Endodermal cell (in vitro differentiated cells): ENCODE results near the gene USP53. TPM values are rescaled to one million over a fixed set of nuclear protein-coding genes. Genes with fewer than 3 reads are reported as not detected.
"Not testable (repeated sequence)": the region's sequence is repeated elsewhere in the genome, so short reads cannot be mapped to it uniquely, and the experiment has no call there.

Experiments used
- DNase-seq: peaks from one replicate; pipeline ENCODE4 v3.0.0-alpha.2; 2017
- H3K27ac ChIP-seq: 2 replicates; pipeline ENCODE4 v1.5.1; 2013; ENCODE audit warnings: mild to moderate bottlenecking, low read depth, low read length, moderate library complexity
- H3K27me3 ChIP-seq: 2 replicates; pipeline ENCODE4 v1.6.1; 2013; ENCODE audit warnings: mild to moderate bottlenecking, low read length, moderate library complexity; ENCODE audit not compliant: insufficient read depth, control insufficient read depth, poor library complexity, severe bottlenecking
- H3K36me3 ChIP-seq: 2 replicates; pipeline ENCODE4 v1.7.0; 2013; ENCODE audit warnings: mild to moderate bottlenecking, low read length, moderate library complexity; ENCODE audit not compliant: control insufficient read depth, insufficient read depth
- H3K4me1 ChIP-seq: one replicate; pipeline ENCODE4 v1.7.0; 2013; ENCODE audit warnings: low read length; ENCODE audit not compliant: control insufficient read depth, insufficient read depth
- H3K4me3 ChIP-seq: 2 replicates; pipeline ENCODE4 v1.5.1; 2013; ENCODE audit warnings: mild to moderate bottlenecking, low read length, moderate library complexity
- H3K9ac ChIP-seq: 2 replicates; pipeline ENCODE4 v1.6.1; 2013; ENCODE audit warnings: mild to moderate bottlenecking, low read length, moderate library complexity; ENCODE audit not compliant: poor library complexity, severe bottlenecking; ENCODE audit errors: extremely low read depth
- H3K9me3 ChIP-seq: 2 replicates; pipeline ENCODE4 v1.6.1; 2013; ENCODE audit warnings: mild to moderate bottlenecking, low read length, moderate library complexity; ENCODE audit not compliant: control insufficient read depth
- H3K27ac Mint-ChIP-seq: 2 replicates; pipeline ENCODE4 v1.8.0; 2020; ENCODE audit warnings: mixed read lengths
- H3K27me3 Mint-ChIP-seq: 2 replicates; pipeline ENCODE4 v1.8.0; 2021; ENCODE audit warnings: mild to moderate bottlenecking, mixed read lengths; ENCODE audit not compliant: insufficient read depth
- H3K36me3 Mint-ChIP-seq: 2 replicates; pipeline ENCODE4 v1.8.0; 2020; ENCODE audit warnings: low read depth, mixed read lengths
- H3K4me1 Mint-ChIP-seq: 2 replicates; pipeline ENCODE4 v1.8.0; 2020; ENCODE audit warnings: mixed read lengths
- H3K4me3 Mint-ChIP-seq: 2 replicates; pipeline ENCODE4 v1.8.0; 2020; ENCODE audit warnings: mild to moderate bottlenecking, moderate library complexity, mixed read lengths
- H3K9me3 Mint-ChIP-seq: 2 replicates; pipeline ENCODE4 v1.8.0; 2020; ENCODE audit warnings: mild to moderate bottlenecking, mixed read lengths
- CTCF ChIP-seq: fragments of 200-600 bp; sonication (generic); conservative IDR thresholded peaks from 2 replicates; pipeline ENCODE4 v1.5.0; 2021; ENCODE audit warnings: antibody characterized with exemption, mild to moderate bottlenecking
- WGBS, 2 experiments: methylation state at CpG; one replicate each; pipeline versions ENCODE4 v1.1.5 to v1.1.7; 2013; ENCODE audit warnings: missing lambda C conversion rate in 2 of 2, mixed read lengths in 1 of 2; ENCODE audit not compliant: insufficient coverage in 1 of 2, insufficient read length in 1 of 2; 5-methylcytosine and 5-hydroxymethylcytosine counted together
- total RNA-seq, 2 donors: library from RNA; stranded (reverse); fragmentation: NEBNext Ultra II Directional in 1 of 2; extraction: Animal tissue kit (Norgen Biotek cat#: 25700) in 1 of 2; gene quantifications; 2 replicates in 1 of 2; 3 replicates in 1 of 2; pipeline ENCODE4 v1.2.1, GENCODE V29; 2021

Gene USP53
- total RNA-seq, 2 donors from 2014 or later = 32.6 to 60.8 TPM

- Histone ChIP-seq H3K27ac (no peak overlapping the region), H3K9ac (no peak overlapping the region), H3K27me3 (no peaks in the 10 kb centered on the region), H3K4me1 (no peaks in the 10 kb centered on the region), H3K9me3 (no peaks in the 10 kb centered on the region), H3K36me3 (no peaks in the 10 kb centered on the region), H3K4me3 (no peak overlapping the region)
- no peak overlapping the region for H3K27ac Mint-ChIP-seq
- H3K4me3 Mint-ChIP-seq = no peak overlapping the region
- H3K36me3 Mint-ChIP-seq = no peaks in the 10 kb centered on the region
- 87 to 91% methylated on average over 6 to 7 of the region's 7 CpGs for WGBS, 2 experiments
- DNase-seq = no peak
- peaks cover 4% of the 10 kb centered on the region for H3K9me3 Mint-ChIP-seq
- H3K27me3 Mint-ChIP-seq = no peaks in the 10 kb centered on the region
- no peaks in the 10 kb centered on the region for H3K4me1 Mint-ChIP-seq
- no peak for TF ChIP-seq CTCF
Measured at GRCh38 chr4:119172223-119172622, 40.3 kb upstream of the USP53 start.

GRCh38 chr4:119173729-119174361, 38.7 kb upstream of the USP53 start:
- H3K27me3 ChIP-seq, H3K4me1 ChIP-seq, H3K36me3 Mint-ChIP-seq, DNase-seq, H3K9ac ChIP-seq, H3K4me3 ChIP-seq, H3K36me3 ChIP-seq, H3K27me3 Mint-ChIP-seq, H3K27ac ChIP-seq, H3K4me1 Mint-ChIP-seq, H3K27ac Mint-ChIP-seq, H3K4me3 Mint-ChIP-seq, H3K9me3 Mint-ChIP-seq, H3K9me3 ChIP-seq: not testable (repeated sequence)
- WGBS, 2 experiments = 92 to 99% methylated on average over 8 to 30 of the region's 30 CpGs

GRCh38 chr4:119179011-119179410, 33.5 kb upstream of the USP53 start:
- Mint-ChIP-seq H3K4me3 (no peak overlapping the region), H3K9me3 (no peaks in the 10 kb centered on the region), H3K4me1 (peaks cover 6% of the 10 kb centered on the region), H3K27me3 (no peaks in the 10 kb centered on the region), H3K36me3 (no peaks in the 10 kb centered on the region), H3K27ac (no peak overlapping the region)
- Histone ChIP-seq H3K9ac (no peak overlapping the region), H3K4me3 (no peak overlapping the region), H3K4me1 (no peaks in the 10 kb centered on the region), H3K27me3 (no peaks in the 10 kb centered on the region), H3K27ac (no peak overlapping the region), H3K9me3 (no peaks in the 10 kb centered on the region), H3K36me3 (no peaks in the 10 kb centered on the region)
- WGBS, 2 experiments = 79 to 100% methylated on average over 1 of the region's 1 CpG
- DNase-seq = no peak
- no peak for TF ChIP-seq CTCF

GRCh38 chr4:119184128-119184527, 28.4 kb upstream of the USP53 start:
- no peaks in the 10 kb centered on the region for H3K36me3 ChIP-seq
- H3K4me3 ChIP-seq = no peak overlapping the region
- no peak overlapping the region for H3K9ac ChIP-seq
- WGBS, 2 experiments = 91 to 100% methylated on average over 1 to 2 of the region's 2 CpGs
- Mint-ChIP-seq H3K27me3 (no peaks in the 10 kb centered on the region), H3K4me1 (peaks cover 6% of the 10 kb centered on the region), H3K36me3 (no peaks in the 10 kb centered on the region), H3K27ac (no peak overlapping the region), H3K4me3 (no peak overlapping the region), H3K9me3 (no peaks in the 10 kb centered on the region)
- H3K27me3 ChIP-seq = no peaks in the 10 kb centered on the region
- no peak for TF ChIP-seq CTCF
- no peaks in the 10 kb centered on the region for H3K4me1 ChIP-seq
- DNase-seq = no peak
- H3K9me3 ChIP-seq = no peaks in the 10 kb centered on the region
- H3K27ac ChIP-seq = no peak overlapping the region
